HG03139 (cell line): ENCODE results near the gene COP1.
"Not testable (repeated sequence)": the region's sequence is repeated elsewhere in the genome, so short reads cannot be mapped to it uniquely, and the experiment has no call there.

Experiments used
- ATAC-seq: cut with Tn5 transposase; IDR thresholded peaks from one replicate; pipeline ENCODE4 v1.9.1; 2021; ENCODE audit not compliant: unreplicated experiment

Gene COP1

GRCh38 chr1:176206961-176207902, at the start of gene COP1:
TSS of gene COP1 (minus strand) at chr1:176207286. CDS start at chr1:176206978, 308 bp downstream.
- ATAC-seq = peak; percentile 71

- ATAC-seq = no peak
Measured at GRCh38 chr1:176252191-176252590, 45.1 kb upstream of the COP1 start.

- ATAC-seq = no peak
Measured at GRCh38 chr1:176244851-176245250, 37.8 kb upstream of the COP1 start.

GRCh38 chr1:176243746-176244145, 36.7 kb upstream of the COP1 start:
- no peak for ATAC-seq

- ATAC-seq = no peak
Measured at GRCh38 chr1:176241385-176242015, 34.4 kb upstream of the COP1 start.

DNA sequence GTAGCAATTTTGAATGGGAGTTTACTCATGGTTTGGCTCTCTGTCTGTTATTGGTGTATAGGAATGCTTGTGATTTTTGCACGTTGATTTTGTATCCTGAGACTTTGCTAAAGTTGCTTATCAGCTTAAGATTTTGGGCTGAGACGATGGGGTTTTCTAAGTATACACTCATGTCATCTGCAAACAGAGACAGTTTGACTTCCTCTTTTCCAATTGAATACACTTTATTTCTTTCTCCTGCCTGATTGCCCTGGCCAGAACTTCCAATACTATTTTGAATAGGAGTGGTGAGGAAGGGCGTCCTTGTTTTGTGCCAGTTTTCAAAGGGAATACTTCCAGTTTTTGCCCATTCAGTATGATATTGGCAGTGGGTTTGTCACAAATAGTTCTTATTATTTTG, 26.6 kb upstream of the COP1 start:
- not testable (repeated sequence) for ATAC-seq

GRCh38 chr1:176227579-176227978, 20.5 kb upstream of the COP1 start:
- no peak for ATAC-seq

- no peak for ATAC-seq
Measured at GRCh38 chr1:176225911-176226310, 18.8 kb upstream of the COP1 start.

GRCh38 chr1:176225479-176225875, 18.4 kb upstream of the COP1 start:
- ATAC-seq = no peak

DNA sequence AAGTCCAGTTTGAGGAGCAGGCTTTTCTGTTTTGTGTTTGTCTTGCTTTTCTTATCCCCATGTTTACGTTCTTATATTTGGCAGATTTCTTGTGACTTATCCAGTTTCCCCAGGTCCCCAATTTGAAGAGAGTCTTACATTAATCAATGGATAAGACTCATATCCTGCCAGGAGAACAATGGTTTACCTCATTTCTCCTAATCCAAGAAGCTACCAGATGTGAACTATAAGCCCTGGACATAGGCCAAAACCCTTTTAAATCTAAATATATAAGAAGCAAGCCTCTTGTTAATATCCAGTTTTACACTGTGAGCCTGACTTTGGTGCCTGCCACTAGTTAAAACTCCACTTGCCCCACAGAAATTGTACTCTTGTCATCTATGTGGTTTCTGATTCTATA, 15.1 kb upstream of the COP1 start:
- ATAC-seq = no peak

DNA sequence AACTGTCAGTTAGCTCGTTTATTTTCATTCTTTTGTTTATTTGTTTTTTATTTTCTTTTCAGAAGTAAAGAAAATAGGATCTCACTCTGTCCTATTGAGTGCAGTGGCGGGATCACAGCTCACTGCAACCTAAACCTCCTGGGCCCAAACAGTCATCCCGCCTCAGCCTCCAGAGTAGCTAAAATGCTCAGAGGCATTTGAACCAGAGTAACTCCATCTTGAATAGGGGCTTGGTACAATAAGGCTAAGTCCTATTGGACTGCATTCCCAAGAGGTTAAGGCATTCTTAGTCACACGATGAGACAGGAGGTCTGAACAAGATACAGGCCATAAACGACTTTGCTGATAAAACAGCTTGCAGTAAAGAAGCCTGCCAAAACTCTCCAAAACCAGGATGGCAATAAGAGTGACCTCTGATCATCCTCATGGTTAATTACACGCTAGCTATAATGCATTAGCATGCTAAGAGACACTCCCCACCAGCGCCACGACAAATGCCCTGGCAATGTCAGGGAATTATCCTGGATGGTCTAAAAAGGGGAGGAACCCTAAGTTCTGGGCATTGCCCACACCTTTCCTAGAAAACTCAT, 13.1 kb upstream of the COP1 start:
- ATAC-seq = no peak

DNA sequence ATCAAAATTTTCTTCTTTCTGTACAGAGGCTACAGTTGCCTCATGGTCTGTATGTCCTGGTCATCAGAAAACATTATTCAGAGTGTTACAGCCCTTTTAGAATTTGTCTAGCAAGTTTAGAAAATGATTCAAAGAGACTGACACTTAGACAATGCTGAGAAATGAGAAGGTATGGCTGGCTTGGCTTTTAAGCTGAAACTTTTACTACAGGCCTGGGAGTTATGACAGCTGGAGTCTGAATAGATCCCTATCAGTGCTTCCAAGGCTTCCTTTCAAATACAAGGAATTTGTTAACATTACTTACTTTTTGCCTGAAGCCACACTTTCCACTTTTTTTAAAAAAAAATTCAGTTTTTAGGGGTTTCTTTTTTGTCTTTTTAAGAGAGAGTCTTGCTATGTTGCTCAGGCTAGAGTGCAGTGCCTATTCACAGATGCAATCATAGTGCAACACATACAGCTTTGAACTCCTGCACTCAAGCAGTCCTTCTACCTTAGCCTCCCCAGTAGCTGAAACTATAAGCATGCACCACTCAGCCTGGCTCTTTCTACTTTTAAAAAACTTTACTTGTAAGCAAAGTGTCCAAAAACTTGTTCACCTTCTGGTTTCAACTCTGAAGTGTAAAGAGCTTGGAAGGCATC, 10.5 kb upstream of the COP1 start:
- no peak for ATAC-seq

- ATAC-seq = no peak
Measured at GRCh38 chr1:176216031-176216430, 8.9 kb upstream of the COP1 start.

GRCh38 chr1:176211396-176212165, 4.5 kb upstream of the COP1 start:
- ATAC-seq = no peak

DNA sequence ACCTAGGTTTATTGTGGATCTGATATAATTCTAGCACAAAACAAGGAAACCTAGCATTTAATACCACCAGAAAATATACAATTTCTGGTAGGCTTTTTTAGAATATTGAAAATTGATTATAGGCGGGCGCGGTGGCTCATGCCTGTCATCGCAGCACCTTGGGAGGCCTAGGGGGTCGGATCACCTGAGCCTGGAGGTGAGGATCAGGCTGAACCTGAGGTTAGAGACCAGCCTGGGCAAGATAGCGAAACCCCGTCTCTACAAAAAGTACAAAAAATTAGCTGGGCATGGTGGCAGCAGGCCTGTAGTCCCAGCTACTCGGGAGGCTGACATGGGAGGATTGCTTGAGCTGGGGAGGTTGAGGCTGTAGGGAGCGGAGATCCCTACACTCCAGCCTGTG, 948 bp upstream of the COP1 start:
- no peak for ATAC-seq

DNA sequence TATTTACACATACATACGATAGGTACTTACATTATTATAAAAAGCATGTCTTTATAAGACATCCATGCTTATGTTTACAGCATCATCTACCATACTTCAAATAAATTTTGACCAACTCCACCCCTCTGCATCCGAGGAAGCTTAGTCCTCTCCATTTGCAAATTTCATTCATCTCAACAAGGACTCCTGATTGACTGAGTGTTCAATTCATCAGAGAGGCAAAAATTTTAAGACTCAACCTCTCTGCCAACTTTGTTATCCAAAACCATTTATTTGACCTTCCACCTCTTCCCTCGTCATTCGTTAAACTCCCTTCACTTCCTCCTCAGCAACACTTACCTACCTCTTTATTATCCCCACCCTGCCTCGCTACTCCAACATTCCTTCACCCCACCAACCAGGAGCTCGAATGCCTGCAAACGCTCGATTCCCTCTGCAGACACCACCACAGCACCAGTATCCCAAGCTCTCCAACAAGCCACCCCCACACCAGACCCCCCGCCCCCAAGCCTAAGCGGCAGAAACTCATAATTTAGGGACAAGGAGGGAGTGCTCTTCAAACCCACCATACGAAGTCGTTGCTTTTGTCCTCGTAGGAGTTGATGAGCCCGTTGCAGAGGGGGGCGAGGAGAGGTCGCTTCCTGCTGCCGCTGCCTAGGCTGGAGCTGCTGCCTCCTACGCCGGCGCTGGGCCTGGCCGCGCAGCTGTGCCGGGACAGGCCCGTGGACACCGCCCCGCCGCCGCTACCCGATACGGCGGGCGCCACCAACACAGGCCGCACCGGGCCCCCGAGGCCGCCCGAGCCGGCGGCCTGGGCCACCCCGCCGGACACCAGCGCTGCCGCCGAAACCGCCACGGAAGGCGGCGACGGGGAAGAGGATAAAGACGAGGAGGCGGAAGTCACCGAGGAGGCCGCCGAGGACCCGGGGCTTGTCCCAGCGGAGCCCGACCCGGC, 803 bp downstream of the COP1 start:
- ATAC-seq = peak; percentile 11

GRCh38 chr1:176205332-176205914, 1.7 kb downstream of the COP1 start:
- ATAC-seq = no peak

DNA sequence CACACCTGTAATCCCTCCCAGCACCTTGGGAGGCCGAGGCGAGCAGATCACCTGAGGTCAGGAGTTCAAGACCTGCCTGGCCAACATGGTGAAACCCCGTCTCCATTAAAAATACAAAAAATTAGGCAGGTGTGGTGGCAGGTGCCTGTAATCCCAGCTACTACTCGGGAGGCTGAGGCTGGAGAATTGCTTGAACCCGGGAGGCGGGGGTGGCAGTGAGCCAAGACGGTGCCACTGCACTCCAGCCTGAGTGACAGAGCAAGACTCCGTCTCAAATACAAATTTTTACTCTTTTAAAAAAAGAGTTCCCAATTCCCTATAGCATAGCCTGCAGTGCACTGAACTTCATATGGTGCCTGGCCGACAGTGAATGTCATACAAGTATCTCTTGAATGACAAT, 2.4 kb downstream of the COP1 start:
- not testable (repeated sequence) for ATAC-seq

DNA sequence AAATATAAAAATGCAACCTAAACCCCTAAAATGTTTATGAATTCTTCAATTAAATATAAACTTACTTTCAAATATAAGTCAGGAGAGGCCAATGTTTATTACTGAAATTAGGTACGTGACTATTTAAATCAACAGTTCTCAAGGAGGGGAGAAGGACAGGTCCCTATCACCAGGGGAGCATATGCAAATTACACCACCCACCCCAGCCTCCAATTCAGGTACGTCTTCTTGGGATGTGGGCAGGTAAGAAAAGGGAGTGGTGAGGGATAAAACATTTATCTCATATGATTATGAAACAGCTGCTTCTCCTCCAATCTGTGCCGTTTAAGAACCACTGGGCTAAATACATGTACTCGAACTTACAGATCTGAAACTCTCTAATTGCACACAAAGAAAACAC, 3.4 kb downstream of the COP1 start:
- ATAC-seq = no peak
